Keratinocyte (primary cell): ENCODE measurements around the gene TM9SF1. TPM values are rescaled to one million over a fixed set of nuclear protein-coding genes. Genes with fewer than 3 reads are reported as not detected.
A peak's percentile ranks its signal among the peaks of the same experiment; 100 is the strongest.

Experiments used
- DNase-seq: peaks from one replicate; pipeline ENCODE4 v3.0.0-alpha.2; 2011; ENCODE audit warnings: low read depth, missing footprints, low spot score
- FAIRE-seq: peaks from 2 replicates; lab custom pipeline; 2011; peaks lifted over from hg19 to GRCh38; lab: Jason Lieb, UNC
- H2AFZ ChIP-seq: 2 replicates; pipeline ENCODE4 v1.6.0; 2012; ENCODE audit warnings: low read length, control low read depth, inconsistent platforms; ENCODE audit not compliant: control insufficient read depth
- H3K27ac ChIP-seq: 2 replicates; pipeline ENCODE4 v1.5.1; 2011; ENCODE audit warnings: low read length; ENCODE audit not compliant: control insufficient read depth, insufficient read depth
- H3K27me3 ChIP-seq: 3 replicates; pipeline ENCODE4 v1.6.0; 2011; ENCODE audit warnings: low read length; ENCODE audit not compliant: control insufficient read depth, insufficient read depth; ENCODE audit errors: extremely low read depth
- H3K36me3 ChIP-seq, 2 experiments: 2 replicates in 1 of 2; 3 replicates in 1 of 2; pipeline ENCODE4 v1.5.1; 2011; ENCODE audit warnings: low read length in 2 of 2, mild to moderate bottlenecking in 1 of 2; ENCODE audit not compliant: control insufficient read depth in 2 of 2, insufficient read depth in 2 of 2; ENCODE audit errors: extremely low read depth in 1 of 2
- H3K4me1 ChIP-seq: 3 replicates; pipeline ENCODE4 v1.5.1; 2011; ENCODE audit warnings: low read length; ENCODE audit not compliant: control insufficient read depth, insufficient read depth; ENCODE audit errors: extremely low read depth
- H3K4me2 ChIP-seq: 3 replicates; pipeline ENCODE4 v1.6.0; 2011; ENCODE audit warnings: low read depth, low read length; ENCODE audit not compliant: control insufficient read depth, insufficient read depth; ENCODE audit errors: extremely low read depth
- H3K4me3 ChIP-seq, 3 experiments: fragments of 200-600 bp in 1 of 3; sonication (generic) in 1 of 3; 2 replicates in 2 of 3; 3 replicates in 1 of 3; pipeline ENCODE4 v1.5.1; 2011 to 2016; ENCODE audit warnings: low read length in 3 of 3, mild to moderate bottlenecking in 3 of 3, control low read depth in 2 of 3, inconsistent platforms in 1 of 3, low read depth in 1 of 3, mixed read lengths in 1 of 3, mixed run types in 1 of 3, moderate library complexity in 1 of 3; ENCODE audit not compliant: control insufficient read depth in 2 of 3, insufficient read depth in 2 of 3; ENCODE audit errors: extremely low read depth in 1 of 3
- H3K79me2 ChIP-seq: 2 replicates; pipeline ENCODE4 v1.6.0; 2012; ENCODE audit warnings: low read length; ENCODE audit not compliant: control insufficient read depth, insufficient read depth
- H3K9ac ChIP-seq: 3 replicates; pipeline ENCODE4 v1.6.0; 2011; ENCODE audit warnings: low read length; ENCODE audit not compliant: control insufficient read depth, insufficient read depth; ENCODE audit errors: extremely low read depth
- H3K9me1 ChIP-seq: 3 replicates; pipeline ENCODE4 v1.6.0; 2011; ENCODE audit warnings: low read length; ENCODE audit not compliant: control insufficient read depth, insufficient read depth; ENCODE audit errors: extremely low read depth
- H3K9me3 ChIP-seq: 2 replicates; pipeline ENCODE4 v1.5.1; 2012; ENCODE audit warnings: low read depth, low read length; ENCODE audit not compliant: control insufficient read depth
- H4K20me1 ChIP-seq: 3 replicates; pipeline ENCODE4 v1.6.0; 2011; ENCODE audit warnings: low read length; ENCODE audit not compliant: control insufficient read depth, insufficient read depth; ENCODE audit errors: extremely low read depth
- CTCF ChIP-seq, 3 experiments: IDR thresholded peaks in 1 of 3; conservative IDR thresholded peaks in 1 of 3; optimal IDR thresholded peaks in 1 of 3; 2 replicates in 2 of 3; 3 replicates in 1 of 3; pipeline versions ENCODE3 to v1.5.1; 2011; ENCODE audit warnings: low read length in 3 of 3, mild to moderate bottlenecking in 3 of 3, moderate library complexity in 2 of 3, control low read depth in 1 of 3, inconsistent platforms in 1 of 3; ENCODE audit not compliant: insufficient read depth in 2 of 3; ENCODE audit errors: extremely low read depth in 1 of 3
- EZH2 ChIP-seq: IDR thresholded peaks from one replicate; pipeline ENCODE4 v1.6.1; 2012; ENCODE audit warnings: inconsistent platforms, mild to moderate bottlenecking, low read length, moderate library complexity
- dilution Hi-C: fragments of 300-500 bp; cut with MboI; formaldehyde crosslinking; loops from one replicate; pipeline ENCODE4 v1.7.0; 2020; ENCODE audit warnings: low sequenced_read_pairs; ENCODE audit not compliant: extremely low pct_ligation_motif_present
- polyA plus RNA-seq, 5 experiments: library from polyadenylated mRNA; depleted of rRNA in 3 of 5; stranded (reverse) in 3 of 5; stranded (forward) in 1 of 5; unstranded in 1 of 5; fragments of >200 nt; gene quantifications; 1 replicate in 1 of 5; 2 replicates in 3 of 5; 3 replicates in 1 of 5; pipeline versions ENCODE4 v1.2.1 to v1.2.3, GENCODE V29; 2011 to 2012; ENCODE audit warnings: missing spikeins in 2 of 5, low read depth in 1 of 5, low replicate concordance in 1 of 5

TM9SF1 gene
- polyA plus RNA-seq, 1 donor (not counting 4 experiments of a cell fraction or from before 2014, with no cell fraction given) = 19.2 TPM

DNA sequence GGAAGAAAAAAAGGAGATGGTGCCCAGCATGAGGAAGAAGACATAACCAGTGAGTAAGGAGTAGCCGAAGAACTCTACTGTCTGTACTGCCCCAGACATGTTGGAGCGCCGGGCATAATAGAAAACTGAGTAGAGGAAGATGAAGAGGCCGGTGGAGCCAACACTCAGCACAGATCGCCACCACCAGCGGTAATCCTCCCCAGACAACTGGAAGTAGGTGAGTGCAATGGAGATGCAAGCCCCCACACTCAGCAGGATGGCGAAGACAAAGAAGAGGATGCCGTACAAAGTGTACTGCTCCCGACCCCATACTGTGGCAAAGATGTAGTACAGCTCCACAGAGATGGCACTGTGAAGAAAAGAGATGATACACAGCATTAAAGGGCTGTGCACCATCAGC lies 5.8 kb downstream of the TM9SF1 start:
- TF ChIP-seq CTCF (optimal IDR thresholded peaks at IDR 0.05 in 1 of 3, IDR thresholded peaks at IDR 0.05 in 1 of 3, conservative IDR thresholded peaks at IDR 0.05 in 1 of 3; ENCODE audit: extremely low read depth in 1 of 3, insufficient read depth in 2 of 3, low read length in 3 of 3) (no peak), EZH2 (no peak)
- H3K27me3 ChIP-seq = no peaks in the 10 kb centered on the region
- dilution Hi-C loops = no loop called here
- peaks cover 34% of the 10 kb centered on the region for H3K79me2 ChIP-seq
- peaks cover 37 to 49% of the 10 kb centered on the region in 2 experiments for H3K36me3 ChIP-seq
- peak overlapping the region in 1 of 3 experiments; percentile 89 for H3K4me3 ChIP-seq
- DNase-seq = no peak
- FAIRE-seq = no peak
- H3K9me1 ChIP-seq = no peaks in the 10 kb centered on the region
- no peak overlapping the region for H2AFZ ChIP-seq
- H3K9ac ChIP-seq = no peak overlapping the region
- peak overlapping the region; percentile 30 for H3K27ac ChIP-seq
- H3K9me3 ChIP-seq = no peaks in the 10 kb centered on the region
- H4K20me1 ChIP-seq = peaks cover 4% of the 10 kb centered on the region
- H3K4me2 ChIP-seq = peak overlapping the region; percentile 73
- H3K4me1 ChIP-seq = peaks cover 19% of the 10 kb centered on the region

- DNase-seq (no peak), FAIRE-seq (no peak)
- peak overlapping the region; percentile 44 for H2AFZ ChIP-seq
- dilution Hi-C loops = no loop called here
- TF ChIP-seq CTCF (optimal IDR thresholded peaks at IDR 0.05 in 1 of 3, IDR thresholded peaks at IDR 0.05 in 1 of 3, conservative IDR thresholded peaks at IDR 0.05 in 1 of 3; ENCODE audit: extremely low read depth in 1 of 3, insufficient read depth in 2 of 3, low read length in 3 of 3) (no peak), EZH2 (no peak)
- H3K9me3 ChIP-seq = no peaks in the 10 kb centered on the region
- H3K9me1 ChIP-seq = no peaks in the 10 kb centered on the region
- H3K27me3 ChIP-seq = no peaks in the 10 kb centered on the region
- H3K4me2 ChIP-seq = peak overlapping the region; percentile 73
- peak overlapping the region; percentile 86 for H3K9ac ChIP-seq
- H4K20me1 ChIP-seq = peaks cover 4% of the 10 kb centered on the region
- H3K4me3 ChIP-seq = peak overlapping the region in 2 of 3 experiments; percentile 41 to 89
- peaks cover 31% of the 10 kb centered on the region for H3K79me2 ChIP-seq
- H3K36me3 ChIP-seq = peaks cover 40 to 49% of the 10 kb centered on the region in 2 experiments
- H3K4me1 ChIP-seq = peaks cover 15% of the 10 kb centered on the region
- peak overlapping the region; percentile 64 for H3K27ac ChIP-seq
Observed at GRCh38 chr14:24189059-24189375, 6.2 kb downstream of the TM9SF1 start.
